GM23338 (cell line): ENCODE measurements around the gene MCCC1. TPM values are rescaled to one million over a fixed set of nuclear protein-coding genes. Genes with fewer than 3 reads are reported as not detected.

Source experiments
- ATAC-seq: fragments of 200-7000 bp; cut with Tn5 transposase; 3 replicates; pipeline ENCODE4 v1.9.1; 2020
- DNase-seq: peaks from one replicate; pipeline ENCODE4 v3.0.0-alpha.2; 2015; ENCODE audit warnings: low spot score
- H2AFZ ChIP-seq: fragments of 200-600 bp; sonication (generic); 2 replicates; pipeline ENCODE4 v1.8.0; 2016; ENCODE audit warnings: antibody characterized with exemption, mild to moderate bottlenecking, moderate library complexity
- H3F3A ChIP-seq: fragments of 200-600 bp; sonication (generic); replicated peaks from 2 replicates; pipeline ENCODE4 v1.8.0; 2017; ENCODE audit warnings: antibody characterized with exemption, mixed run types, low read depth
- H3K27ac ChIP-seq: fragments of 200-600 bp; sonication (generic); 2 replicates; pipeline ENCODE4 v1.6.1; 2016; ENCODE audit warnings: low read depth
- H3K27me3 ChIP-seq: fragments of 200-600 bp; sonication (generic); 2 replicates; pipeline ENCODE4 v1.8.0; 2016; ENCODE audit warnings: mild to moderate bottlenecking, mixed run types, moderate library complexity; ENCODE audit not compliant: insufficient read depth
- H3K36me3 ChIP-seq: fragments of 200-600 bp; sonication (generic); 2 replicates; pipeline ENCODE4 v1.8.0; 2016; ENCODE audit warnings: mild to moderate bottlenecking; ENCODE audit not compliant: insufficient read depth
- H3K4me1 ChIP-seq: fragments of 200-600 bp; sonication (generic); 2 replicates; pipeline ENCODE4 v1.8.0; 2016; ENCODE audit warnings: mild to moderate bottlenecking, moderate library complexity; ENCODE audit not compliant: insufficient read depth
- H3K4me2 ChIP-seq: fragments of 200-600 bp; sonication (generic); 2 replicates; pipeline ENCODE4 v1.7.1; 2017; ENCODE audit warnings: mixed run types
- H3K4me3 ChIP-seq: fragments of 200-600 bp; sonication (generic); 2 replicates; pipeline ENCODE4 v1.6.1; 2016; ENCODE audit warnings: mixed run types
- H3K79me2 ChIP-seq: fragments of 200-600 bp; sonication (generic); replicated peaks from 2 replicates; pipeline ENCODE4 v1.8.0; 2017; ENCODE audit warnings: mild to moderate bottlenecking; ENCODE audit not compliant: insufficient read depth
- H3K9me2 ChIP-seq: fragments of 200-600 bp; sonication (generic); 2 replicates; pipeline ENCODE4 v1.8.0; 2017; ENCODE audit not compliant: insufficient read depth
- H4K20me1 ChIP-seq: fragments of 200-600 bp; sonication (generic); replicated peaks from 2 replicates; pipeline ENCODE4 v1.8.0; 2017; ENCODE audit warnings: mild to moderate bottlenecking; ENCODE audit not compliant: insufficient read depth
- H3K27ac Mint-ChIP-seq: 2 replicates; pipeline ENCODE4 v1.8.0; 2020; ENCODE audit warnings: inconsistent platforms, mild to moderate bottlenecking, moderate library complexity, mixed read lengths
- H3K27me3 Mint-ChIP-seq: 3 replicates; pipeline ENCODE4 v1.8.0; 2022; ENCODE audit warnings: low read depth, mild to moderate bottlenecking, moderate library complexity, mixed read lengths, inconsistent platforms; ENCODE audit not compliant: insufficient read depth, poor library complexity
- H3K36me3 Mint-ChIP-seq: 3 replicates; pipeline ENCODE4 v1.8.0; 2021; ENCODE audit warnings: low read depth, mild to moderate bottlenecking, inconsistent platforms, moderate library complexity, mixed read lengths
- H3K4me1 Mint-ChIP-seq: 3 replicates; pipeline ENCODE4 v1.8.0; 2020; ENCODE audit warnings: mild to moderate bottlenecking, inconsistent platforms, mixed read lengths
- H3K4me3 Mint-ChIP-seq: 3 replicates; pipeline ENCODE4 v1.8.0; 2021; ENCODE audit warnings: moderate library complexity, mild to moderate bottlenecking, inconsistent platforms, mixed read lengths
- H3K9me3 Mint-ChIP-seq: 3 replicates; pipeline ENCODE4 v1.8.0; 2020; ENCODE audit warnings: moderate library complexity, mild to moderate bottlenecking, inconsistent platforms, mixed read lengths
- EZH2 ChIP-seq: fragments of 200-600 bp; sonication (generic); IDR thresholded peaks from one replicate; pipeline ENCODE4 v1.8.0; 2017; ENCODE audit warnings: antibody characterized with exemption, mild to moderate bottlenecking, low read depth; ENCODE audit not compliant: unreplicated experiment
- EZH2phosphoT487 ChIP-seq: fragments of 200-600 bp; sonication (generic); IDR thresholded peaks from one replicate; pipeline ENCODE4 v1.8.1; 2018; ENCODE audit warnings: antibody characterized with exemption; ENCODE audit not compliant: unreplicated experiment
- JUNB ChIP-seq: IDR thresholded peaks from one replicate; pipeline ENCODE4 v1.6.1; 2016; ENCODE audit warnings: antibody characterized with exemption; ENCODE audit not compliant: unreplicated experiment
- NANOG ChIP-seq: IDR thresholded peaks from 2 replicates; pipeline ENCODE4 v1.6.1; 2016; ENCODE audit warnings: antibody characterized with exemption, borderline replicate concordance
- POLR2AphosphoS5 ChIP-seq: IDR thresholded peaks from 2 replicates; pipeline ENCODE4 v1.6.1; 2016; ENCODE audit warnings: antibody characterized with exemption, low read depth
- STAT1 ChIP-seq: IDR thresholded peaks from one replicate; pipeline ENCODE4 v1.6.1; 2016; ENCODE audit warnings: antibody characterized with exemption; ENCODE audit not compliant: unreplicated experiment
- ZNF114 ChIP-seq: fragments of 250-450 bp; sonication (Bioruptor Pico); IDR thresholded peaks from 2 replicates; pipeline ENCODE4 v1.5.0; 2020; ENCODE audit warnings: mild to moderate bottlenecking, moderate library complexity
- ZNF331 ChIP-seq: fragments of 250-450 bp; sonication (Bioruptor Pico); IDR thresholded peaks from 2 replicates; pipeline ENCODE4 v1.5.0; 2020; ENCODE audit warnings: low read depth, mild to moderate bottlenecking, moderate library complexity
- polyA plus RNA-seq: library from polyadenylated mRNA; unstranded; fragments of >200 nt; fragmentation: Nextera tagmentation; extraction: Ambion mirVana; gene quantifications from 2 replicates; pipeline ENCODE4 v1.2.1, GENCODE V29; 2016
- total RNA-seq: library from RNA; depleted of rRNA; stranded (reverse); fragments of >200 nt; shearing (Covaris generic); gene quantifications from 2 replicates; pipeline ENCODE4 v1.2.3, GENCODE V29; 2014
- TF ChIP-seq, protein P1 (sequence below): fragments of 250-450 bp; sonication (Bioruptor Pico); IDR thresholded peaks from 2 replicates; pipeline ENCODE4 v1.5.0; 2020; ENCODE audit warnings: mild to moderate bottlenecking, moderate library complexity
- TF ChIP-seq, protein P2 (sequence below), 2 experiments: fragments of 200-600 bp in 1 of 2; sonication (generic) in 1 of 2; conservative IDR thresholded peaks; 2 replicates each; pipeline versions ENCODE4 v1.5.1 to v1.6.1; 2016 to 2017; ENCODE audit warnings: antibody characterized with exemption in 2 of 2, low read depth in 2 of 2, mild to moderate bottlenecking in 2 of 2, moderate library complexity in 1 of 2
- TF ChIP-seq, protein P3 (sequence below): IDR thresholded peaks from 2 replicates; pipeline ENCODE4 v1.6.1; 2016; ENCODE audit warnings: antibody characterized with exemption

Gene MCCC1
- total and polyA plus RNA-seq, 2 experiments from 2014 or later, result 20.2 to 24.2 TPM

DNA sequence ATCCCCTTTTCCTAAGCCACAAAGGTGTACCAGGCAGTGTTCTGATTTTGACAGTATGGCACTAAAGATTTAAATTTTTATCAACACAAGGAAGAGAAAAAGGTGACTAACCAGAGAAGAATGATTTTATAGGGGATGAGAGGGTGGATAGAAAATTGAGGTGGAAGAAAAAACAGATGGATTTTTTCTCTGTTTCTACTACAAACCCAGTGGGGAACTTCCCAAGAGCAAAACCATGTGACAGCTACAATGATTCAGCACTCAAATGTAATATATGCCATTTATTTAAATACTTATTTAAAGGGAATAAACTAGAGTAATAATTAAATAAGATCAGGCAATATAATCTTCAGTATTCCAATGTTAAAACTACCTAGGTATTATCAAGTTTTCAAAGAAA, 130.0 kb downstream of the MCCC1 start (continued):
- TF ChIP-seq, protein P1, sequence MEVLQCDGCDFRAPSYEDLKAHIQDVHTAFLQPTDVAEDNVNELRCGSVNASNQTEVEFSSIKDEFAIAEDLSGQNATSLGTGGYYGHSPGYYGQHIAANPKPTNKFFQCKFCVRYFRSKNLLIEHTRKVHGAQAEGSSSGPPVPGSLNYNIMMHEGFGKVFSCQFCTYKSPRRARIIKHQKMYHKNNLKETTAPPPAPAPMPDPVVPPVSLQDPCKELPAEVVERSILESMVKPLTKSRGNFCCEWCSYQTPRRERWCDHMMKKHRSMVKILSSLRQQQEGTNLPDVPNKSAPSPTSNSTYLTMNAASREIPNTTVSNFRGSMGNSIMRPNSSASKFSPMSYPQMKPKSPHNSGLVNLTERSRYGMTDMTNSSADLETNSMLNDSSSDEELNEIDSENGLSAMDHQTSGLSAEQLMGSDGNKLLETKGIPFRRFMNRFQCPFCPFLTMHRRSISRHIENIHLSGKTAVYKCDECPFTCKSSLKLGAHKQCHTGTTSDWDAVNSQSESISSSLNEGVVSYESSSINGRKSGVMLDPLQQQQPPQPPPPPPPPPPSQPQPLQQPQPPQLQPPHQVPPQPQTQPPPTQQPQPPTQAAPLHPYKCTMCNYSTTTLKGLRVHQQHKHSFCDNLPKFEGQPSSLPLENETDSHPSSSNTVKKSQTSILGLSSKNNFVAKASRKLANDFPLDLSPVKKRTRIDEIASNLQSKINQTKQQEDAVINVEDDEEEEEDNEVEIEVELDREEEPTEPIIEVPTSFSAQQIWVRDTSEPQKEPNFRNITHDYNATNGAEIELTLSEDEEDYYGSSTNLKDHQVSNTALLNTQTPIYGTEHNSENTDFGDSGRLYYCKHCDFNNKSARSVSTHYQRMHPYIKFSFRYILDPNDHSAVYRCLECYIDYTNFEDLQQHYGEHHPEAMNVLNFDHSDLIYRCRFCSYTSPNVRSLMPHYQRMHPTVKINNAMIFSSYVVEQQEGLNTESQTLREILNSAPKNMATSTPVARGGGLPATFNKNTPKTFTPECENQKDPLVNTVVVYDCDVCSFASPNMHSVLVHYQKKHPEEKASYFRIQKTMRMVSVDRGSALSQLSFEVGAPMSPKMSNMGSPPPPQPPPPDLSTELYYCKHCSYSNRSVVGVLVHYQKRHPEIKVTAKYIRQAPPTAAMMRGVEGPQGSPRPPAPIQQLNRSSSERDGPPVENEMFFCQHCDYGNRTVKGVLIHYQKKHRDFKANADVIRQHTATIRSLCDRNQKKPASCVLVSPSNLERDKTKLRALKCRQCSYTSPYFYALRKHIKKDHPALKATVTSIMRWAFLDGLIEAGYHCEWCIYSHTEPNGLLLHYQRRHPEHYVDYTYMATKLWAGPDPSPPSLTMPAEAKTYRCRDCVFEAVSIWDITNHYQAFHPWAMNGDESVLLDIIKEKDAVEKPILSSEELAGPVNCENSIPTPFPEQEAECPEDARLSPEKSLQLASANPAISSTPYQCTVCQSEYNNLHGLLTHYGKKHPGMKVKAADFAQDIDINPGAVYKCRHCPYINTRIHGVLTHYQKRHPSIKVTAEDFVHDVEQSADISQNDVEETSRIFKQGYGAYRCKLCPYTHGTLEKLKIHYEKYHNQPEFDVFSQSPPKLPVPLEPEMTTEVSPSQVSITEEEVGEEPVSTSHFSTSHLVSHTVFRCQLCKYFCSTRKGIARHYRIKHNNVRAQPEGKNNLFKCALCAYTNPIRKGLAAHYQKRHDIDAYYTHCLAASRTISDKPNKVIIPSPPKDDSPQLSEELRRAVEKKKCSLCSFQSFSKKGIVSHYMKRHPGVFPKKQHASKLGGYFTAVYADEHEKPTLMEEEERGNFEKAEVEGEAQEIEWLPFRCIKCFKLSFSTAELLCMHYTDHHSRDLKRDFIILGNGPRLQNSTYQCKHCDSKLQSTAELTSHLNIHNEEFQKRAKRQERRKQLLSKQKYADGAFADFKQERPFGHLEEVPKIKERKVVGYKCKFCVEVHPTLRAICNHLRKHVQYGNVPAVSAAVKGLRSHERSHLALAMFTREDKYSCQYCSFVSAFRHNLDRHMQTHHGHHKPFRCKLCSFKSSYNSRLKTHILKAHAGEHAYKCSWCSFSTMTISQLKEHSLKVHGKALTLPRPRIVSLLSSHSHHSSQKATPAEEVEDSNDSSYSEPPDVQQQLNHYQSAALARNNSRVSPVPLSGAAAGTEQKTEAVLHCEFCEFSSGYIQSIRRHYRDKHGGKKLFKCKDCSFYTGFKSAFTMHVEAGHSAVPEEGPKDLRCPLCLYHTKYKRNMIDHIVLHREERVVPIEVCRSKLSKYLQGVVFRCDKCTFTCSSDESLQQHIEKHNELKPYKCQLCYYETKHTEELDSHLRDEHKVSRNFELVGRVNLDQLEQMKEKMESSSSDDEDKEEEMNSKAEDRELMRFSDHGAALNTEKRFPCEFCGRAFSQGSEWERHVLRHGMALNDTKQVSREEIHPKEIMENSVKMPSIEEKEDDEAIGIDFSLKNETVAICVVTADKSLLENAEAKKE (CRISPR knock-in tag), result no peak
- TF ChIP-seq NANOG, result no peak
- no peak for TF ChIP-seq ZNF331 (CRISPR knock-in tag)

DNA sequence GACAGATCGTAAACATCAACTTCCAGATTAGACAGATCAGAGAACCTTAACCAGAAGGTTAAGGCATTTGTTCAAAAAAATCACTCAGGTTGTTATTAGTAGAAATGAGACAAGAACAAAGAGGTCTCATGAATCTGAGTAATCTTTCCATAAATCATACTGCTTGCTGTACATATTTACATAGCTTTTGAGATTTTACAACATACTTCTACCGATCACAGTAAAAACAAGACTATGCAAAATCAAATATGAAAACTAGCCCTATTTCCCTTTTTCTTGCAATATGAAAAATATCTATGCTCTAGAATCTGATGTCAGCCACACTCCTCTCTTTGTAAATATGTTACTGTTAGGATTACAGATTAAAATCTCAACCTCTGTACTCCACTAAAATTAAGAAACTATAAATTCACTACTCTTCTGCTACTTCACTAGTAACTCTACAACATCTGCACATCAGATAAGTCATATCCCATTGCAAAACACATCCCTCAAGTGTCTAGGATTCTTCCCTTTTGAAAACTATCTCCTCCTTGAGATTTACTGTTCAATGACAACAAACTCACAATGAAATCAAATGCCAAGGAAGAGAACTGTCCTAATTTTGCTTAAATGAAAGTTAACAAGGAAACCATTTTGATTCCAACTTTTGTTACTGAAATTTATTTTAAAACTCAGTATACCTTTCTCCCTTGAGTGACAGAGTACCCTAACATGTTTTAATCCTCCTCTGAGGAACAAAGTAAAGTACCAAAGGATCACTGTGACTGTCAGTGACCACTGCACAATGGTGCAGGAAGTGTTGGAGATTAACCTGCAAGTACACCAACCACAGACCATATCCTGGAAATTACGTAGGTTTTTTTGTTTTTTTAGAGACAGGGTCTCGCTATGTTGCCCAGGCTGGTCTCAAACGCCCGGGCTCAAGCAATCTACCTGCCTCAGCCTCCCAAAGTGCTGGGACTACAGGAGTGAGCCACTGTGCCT, 131.8 kb downstream of the MCCC1 start:
- Histone ChIP-seq H3K27me3 (no peaks in the 10 kb centered on the region), H3K79me2 (peaks cover 87% of the 10 kb centered on the region), H3K36me3 (no peaks in the 10 kb centered on the region), H4K20me1 (peaks cover 9% of the 10 kb centered on the region; the same call in 1 of the 2 replicates), H3K4me3 (no peak overlapping the region), H3K27ac (no peak overlapping the region), H2AFZ (no peak overlapping the region), H3K9me2 (no peaks in the 10 kb centered on the region), H3K4me2 (no peak overlapping the region), H3K4me1 (peaks cover 28% of the 10 kb centered on the region), H3F3A (no peaks in the 10 kb centered on the region)
- Mint-ChIP-seq H3K36me3 (peaks cover 3% of the 10 kb centered on the region; the same call in 1 of the 3 replicates), H3K9me3 (no peaks in the 10 kb centered on the region), H3K27me3 (peaks cover 2% of the 10 kb centered on the region), H3K4me1 (peaks cover 42% of the 10 kb centered on the region), H3K4me3 (no peak overlapping the region), H3K27ac (peak overlapping the region; percentile 3; the same call in 1 of the 2 replicates)
- ATAC-seq (no peak), DNase-seq (no peak)
- TF ChIP-seq, protein P2, sequence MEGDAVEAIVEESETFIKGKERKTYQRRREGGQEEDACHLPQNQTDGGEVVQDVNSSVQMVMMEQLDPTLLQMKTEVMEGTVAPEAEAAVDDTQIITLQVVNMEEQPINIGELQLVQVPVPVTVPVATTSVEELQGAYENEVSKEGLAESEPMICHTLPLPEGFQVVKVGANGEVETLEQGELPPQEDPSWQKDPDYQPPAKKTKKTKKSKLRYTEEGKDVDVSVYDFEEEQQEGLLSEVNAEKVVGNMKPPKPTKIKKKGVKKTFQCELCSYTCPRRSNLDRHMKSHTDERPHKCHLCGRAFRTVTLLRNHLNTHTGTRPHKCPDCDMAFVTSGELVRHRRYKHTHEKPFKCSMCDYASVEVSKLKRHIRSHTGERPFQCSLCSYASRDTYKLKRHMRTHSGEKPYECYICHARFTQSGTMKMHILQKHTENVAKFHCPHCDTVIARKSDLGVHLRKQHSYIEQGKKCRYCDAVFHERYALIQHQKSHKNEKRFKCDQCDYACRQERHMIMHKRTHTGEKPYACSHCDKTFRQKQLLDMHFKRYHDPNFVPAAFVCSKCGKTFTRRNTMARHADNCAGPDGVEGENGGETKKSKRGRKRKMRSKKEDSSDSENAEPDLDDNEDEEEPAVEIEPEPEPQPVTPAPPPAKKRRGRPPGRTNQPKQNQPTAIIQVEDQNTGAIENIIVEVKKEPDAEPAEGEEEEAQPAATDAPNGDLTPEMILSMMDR (conservative IDR thresholded peaks at IDR 0.05; ENCODE audit: low read depth in 2 of 2), result no peak
- TF ChIP-seq, protein P3, sequence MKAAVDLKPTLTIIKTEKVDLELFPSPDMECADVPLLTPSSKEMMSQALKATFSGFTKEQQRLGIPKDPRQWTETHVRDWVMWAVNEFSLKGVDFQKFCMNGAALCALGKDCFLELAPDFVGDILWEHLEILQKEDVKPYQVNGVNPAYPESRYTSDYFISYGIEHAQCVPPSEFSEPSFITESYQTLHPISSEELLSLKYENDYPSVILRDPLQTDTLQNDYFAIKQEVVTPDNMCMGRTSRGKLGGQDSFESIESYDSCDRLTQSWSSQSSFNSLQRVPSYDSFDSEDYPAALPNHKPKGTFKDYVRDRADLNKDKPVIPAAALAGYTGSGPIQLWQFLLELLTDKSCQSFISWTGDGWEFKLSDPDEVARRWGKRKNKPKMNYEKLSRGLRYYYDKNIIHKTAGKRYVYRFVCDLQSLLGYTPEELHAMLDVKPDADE, result no peak
- TF ChIP-seq EZH2 (no peak), JUNB (no peak), POLR2AphosphoS5 (no peak), STAT1 (no peak), EZH2phosphoT487 (no peak), ZNF114 (CRISPR knock-in tag) (no peak), ZNF331 (CRISPR knock-in tag) (no peak)
